COR-L47 (cell line): ENCODE results near the gene RBM33.

Experiments
- DNase-seq: peaks from one replicate; lab custom pipeline; 2025; lab: John Stamatoyannopoulos, UW

RBM33 gene

DNA sequence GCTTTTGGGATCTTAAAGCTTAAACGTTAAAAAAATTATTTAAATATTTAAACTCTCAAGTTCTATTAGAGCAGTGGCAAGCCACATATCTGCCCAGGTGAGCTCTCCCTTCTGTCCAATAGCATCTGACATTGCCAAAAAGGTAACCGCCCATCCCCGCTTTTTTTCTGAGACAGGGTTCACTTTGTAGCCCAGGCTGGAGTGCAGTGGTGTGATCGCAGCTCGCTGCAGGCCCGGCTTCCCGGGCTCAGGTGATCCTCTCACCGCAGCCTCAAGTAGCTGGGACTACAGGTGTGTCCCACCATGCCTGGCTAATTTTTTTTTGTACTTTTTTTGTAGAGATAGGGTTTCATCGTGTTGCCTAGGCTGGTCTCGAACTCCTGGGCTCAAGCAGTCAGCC, 83.2 kb downstream of the RBM33 start:
- no peak for DNase-seq

DNA sequence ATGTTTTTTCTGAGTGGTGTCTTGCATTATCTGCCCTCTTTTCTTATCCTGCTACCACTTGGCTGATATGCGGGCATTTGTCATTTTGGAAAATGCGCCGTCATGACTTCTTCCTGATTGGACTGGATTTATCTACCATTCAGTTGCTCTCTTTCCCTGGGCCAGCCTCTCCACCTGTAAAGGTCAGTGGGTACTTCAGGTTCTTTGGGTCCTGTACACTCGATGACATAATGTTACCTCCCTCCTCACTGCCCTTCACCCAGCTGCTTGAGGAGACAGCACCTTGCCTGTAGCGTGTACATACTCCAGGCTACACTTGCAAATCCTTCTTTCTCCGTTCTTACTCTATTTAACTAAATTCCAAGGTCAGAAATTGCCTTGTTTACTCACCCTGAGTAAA, 83.7 kb downstream of the RBM33 start:
- DNase-seq: no peak

DNA sequence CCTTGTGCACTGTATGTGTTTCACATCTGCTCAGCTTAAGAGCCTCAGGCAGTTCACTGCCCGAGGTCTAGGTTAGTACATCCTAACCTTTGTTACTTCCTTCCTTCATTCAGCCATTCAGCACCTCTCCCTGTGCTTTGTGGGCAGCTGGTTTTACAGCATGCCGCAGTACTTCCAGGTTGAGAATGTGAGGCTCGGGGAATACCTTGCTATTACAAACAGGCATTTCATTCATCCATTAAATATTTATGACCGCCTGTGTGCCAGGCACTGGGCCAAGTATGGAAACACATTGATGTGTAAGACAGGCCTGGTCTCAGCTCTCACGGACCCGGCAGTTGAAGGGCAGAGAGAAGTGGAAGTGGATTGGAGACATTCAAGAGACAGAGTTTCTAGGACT, 85.4 kb downstream of the RBM33 start:
- DNase-seq: no peak

DNA sequence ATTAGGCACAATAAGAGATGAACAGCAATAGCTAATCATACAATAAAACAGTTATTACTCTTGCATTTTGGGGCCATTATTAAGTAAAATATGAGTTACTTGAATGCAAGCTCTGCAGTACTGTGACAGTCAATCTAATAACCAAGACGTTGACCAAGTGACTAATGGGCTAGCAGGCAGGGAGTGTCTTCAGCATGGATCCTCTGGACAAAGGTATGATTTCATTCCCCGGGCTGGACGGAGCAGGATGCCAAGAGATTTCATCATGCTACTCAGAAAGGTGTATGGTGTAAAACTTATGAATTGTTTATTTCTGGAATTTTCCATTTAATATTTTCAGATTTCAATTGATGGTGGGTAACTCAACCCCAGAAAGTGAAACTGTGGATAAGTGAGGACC, 86.9 kb downstream of the RBM33 start:
- DNase-seq: no peak

DNA sequence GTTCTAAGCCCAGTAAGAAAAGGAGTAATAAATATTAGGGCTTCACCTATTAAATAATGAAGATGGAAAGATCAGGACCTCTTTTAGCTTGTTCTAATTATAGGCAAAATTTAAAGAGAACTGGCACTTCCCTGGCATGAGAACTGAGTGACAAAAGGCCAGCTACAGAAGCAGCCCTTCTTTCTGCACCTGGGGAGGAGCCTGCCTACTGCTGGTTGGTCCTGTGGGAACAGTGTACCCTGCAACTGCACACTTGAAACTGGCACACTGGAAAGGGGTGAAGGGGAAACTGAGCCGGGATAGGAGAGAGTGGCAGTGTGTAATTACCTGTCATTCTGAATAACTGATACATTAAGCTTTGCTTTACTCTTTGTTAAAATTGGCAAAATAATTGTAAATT, 87.4 kb downstream of the RBM33 start:
- DNase-seq: no peak

DNA sequence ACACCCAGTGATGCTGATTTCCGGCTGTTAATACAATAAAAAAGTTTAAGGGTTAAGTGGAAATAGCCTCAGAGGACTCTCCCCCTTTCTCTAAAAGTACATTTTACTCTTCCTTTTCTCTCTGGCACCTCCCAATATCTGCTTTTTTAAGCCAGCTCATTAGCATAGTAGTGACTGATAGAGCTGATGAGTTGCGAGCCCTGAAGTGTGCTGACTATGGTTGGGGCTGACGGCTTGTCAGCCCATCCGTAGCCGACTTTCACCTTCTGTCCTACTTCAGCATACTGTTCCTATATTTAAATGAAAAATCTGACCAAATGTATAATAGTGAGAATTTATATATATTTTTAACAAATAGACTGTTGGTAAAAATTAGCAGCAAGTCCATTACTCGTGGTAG, 87.8 kb downstream of the RBM33 start:
- no peak for DNase-seq

DNA sequence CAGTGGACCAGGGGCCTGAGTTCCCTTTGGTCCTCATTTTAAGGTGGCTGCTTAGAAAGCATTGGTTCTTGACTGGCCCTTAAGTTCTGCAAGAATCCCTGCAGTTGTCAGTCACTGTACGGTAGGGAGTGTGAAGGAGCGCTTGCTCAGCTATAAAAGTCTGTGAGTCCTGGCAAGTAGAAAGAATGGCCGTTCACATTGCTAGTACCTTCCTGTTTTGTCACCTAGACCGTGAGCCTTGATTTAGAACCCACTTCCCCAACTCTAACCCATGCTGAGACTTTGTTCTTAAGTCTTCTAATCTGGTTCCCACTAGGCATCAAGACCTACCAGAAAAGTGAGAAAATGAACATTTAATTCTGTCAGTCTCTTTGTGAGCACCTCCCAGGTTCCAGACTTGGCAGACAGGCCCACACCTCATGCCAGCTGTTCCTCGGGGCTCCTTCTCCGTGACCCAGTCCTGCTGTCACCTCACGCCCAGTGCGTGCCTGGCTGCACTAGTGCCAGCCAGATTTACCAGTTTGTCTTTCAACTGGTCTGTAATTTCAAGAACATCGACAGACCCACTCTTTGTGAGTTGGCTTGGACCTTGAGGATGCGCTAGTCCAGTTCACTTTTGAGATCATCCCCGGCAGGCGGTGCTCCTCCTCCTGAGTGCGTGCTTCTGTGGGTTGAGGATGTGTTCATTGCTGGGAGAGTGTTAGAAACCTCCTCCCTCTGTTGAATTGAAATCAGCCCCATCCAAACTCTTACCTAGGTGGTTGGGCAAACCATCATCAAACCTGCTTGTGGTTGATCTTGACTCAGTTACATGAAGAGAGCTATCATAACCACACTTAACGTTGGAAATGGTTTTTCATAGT, 89.4 kb downstream of the RBM33 start:
- no peak for DNase-seq

DNA sequence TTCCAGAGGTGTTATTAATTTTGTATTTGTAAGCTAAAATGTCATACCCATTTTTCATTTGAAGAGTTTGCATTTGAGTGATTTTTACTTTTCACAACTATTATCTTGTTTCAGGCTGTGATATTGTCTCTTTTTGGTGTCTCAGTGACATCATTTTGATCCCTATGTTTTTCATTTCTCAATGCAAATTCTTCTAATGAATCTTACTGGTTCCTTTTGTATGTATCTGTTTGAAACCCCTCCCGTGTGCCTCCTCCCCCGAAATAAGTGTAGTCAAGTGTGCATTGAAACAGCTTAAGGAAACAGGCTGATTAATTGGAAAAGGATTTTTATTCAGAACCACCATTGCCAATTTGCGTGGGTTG, 90.0 kb downstream of the RBM33 start:
- no peak for DNase-seq

DNA sequence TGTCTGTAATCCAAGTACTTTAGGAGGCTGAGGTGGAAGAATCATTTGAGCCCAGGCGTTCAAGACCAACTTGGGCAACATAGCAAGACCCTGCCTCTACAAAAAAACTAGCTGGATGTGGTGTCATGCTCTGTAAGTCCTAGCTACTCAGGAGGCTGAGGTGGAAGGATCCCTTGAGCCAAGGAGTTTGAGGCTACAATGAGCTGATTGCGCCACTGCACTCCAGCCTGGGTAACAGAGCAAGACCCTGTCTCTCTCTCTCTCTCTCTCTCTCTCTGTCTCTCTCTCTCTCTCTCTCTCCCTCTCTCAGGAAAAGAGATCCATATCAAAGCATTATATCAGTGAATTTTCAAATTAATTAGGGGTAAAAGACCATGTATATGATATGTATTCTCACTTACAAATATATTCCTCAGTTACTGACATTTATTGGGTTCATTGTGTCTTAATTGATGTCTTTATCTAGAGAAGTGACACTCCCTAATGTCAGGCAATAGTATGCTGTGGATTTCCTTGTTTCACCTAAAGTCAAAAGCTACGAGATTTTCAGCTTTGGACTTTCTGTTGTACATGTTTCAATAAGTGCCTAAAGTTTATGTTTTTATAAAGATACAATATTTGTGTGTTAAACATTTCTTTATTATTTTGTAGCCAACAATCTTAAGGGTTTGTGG, 91.1 kb downstream of the RBM33 start:
- DNase-seq: no peak

DNA sequence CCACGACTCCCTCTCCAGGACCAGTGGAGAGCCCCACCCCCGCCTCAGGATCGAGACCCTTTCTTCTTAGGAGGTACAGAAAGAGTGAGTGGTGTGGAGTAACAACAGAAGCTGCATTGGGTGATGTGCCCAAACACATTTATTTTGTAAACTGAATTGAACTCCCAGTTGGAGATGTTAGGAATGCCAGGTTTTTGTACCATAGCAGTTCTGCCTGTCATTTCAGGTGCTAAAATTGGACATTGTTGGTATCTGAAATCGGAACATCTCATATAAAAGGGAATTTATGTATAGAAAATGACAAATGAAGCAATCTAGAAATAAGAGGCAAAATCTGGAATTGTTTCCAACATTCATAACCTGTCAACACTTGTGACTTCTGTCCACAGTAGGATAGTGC, 93.1 kb downstream of the RBM33 start:
- DNase-seq: no peak

DNA sequence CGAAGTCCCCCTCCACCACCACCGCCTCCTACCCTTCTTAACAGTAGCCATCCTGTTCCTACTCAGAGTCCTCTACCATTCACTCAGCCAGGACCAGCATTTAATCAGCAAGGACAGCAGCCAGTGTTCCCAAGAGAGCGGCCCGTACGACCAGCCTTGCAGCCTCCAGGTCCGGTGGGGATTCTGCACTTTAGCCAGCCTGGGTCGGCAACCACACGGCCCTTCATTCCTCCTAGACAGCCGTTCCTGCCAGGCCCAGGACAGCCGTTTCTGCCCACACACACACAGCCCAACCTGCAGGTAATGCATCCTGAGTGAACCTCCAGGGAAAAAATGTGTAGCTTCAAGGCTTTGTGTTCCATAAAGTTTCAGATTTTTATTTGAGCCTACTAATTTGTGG, 93.6 kb downstream of the RBM33 start:
- DNase-seq: no peak

DNA sequence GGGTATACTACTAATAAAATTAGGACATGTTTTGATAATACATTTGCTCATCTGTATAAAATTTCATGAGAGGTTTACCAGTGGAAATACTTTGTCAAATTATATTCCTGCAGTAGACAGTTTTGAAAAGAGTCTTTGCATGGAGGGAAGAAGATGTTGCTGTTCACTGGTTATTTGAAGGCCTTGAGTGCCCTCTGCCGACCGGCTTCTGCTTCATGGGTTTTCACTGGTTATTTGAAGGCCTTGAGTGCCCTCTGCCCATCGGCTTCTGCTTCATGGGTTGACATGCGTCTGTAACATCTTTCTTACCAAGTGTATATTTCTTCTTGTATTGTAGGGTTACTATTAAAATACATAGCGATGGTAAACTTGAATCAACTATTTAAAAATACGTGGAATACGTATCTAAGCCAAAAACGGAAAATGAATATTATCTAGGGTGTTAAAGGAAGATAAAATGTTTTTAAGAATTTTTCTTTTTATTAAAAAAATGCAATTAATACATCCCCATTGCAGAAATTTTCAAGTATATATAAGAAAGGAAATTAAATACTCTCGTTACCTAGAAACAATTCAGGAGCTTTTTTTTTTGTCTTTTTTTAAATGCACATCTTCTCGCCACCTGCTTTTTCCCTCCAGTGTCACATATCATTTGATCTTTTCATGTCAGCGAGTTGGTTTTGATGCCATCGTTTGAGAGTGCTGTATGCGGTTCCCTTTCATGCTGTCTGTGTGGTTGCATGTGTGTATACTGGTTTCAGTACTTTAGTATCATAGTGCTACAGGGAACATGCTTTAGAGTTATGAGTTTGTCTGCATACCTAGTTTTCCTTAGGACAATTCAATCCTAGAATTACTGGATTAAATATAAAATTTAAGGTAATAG, 94.4 kb downstream of the RBM33 start:
- DNase-seq: no peak

DNA sequence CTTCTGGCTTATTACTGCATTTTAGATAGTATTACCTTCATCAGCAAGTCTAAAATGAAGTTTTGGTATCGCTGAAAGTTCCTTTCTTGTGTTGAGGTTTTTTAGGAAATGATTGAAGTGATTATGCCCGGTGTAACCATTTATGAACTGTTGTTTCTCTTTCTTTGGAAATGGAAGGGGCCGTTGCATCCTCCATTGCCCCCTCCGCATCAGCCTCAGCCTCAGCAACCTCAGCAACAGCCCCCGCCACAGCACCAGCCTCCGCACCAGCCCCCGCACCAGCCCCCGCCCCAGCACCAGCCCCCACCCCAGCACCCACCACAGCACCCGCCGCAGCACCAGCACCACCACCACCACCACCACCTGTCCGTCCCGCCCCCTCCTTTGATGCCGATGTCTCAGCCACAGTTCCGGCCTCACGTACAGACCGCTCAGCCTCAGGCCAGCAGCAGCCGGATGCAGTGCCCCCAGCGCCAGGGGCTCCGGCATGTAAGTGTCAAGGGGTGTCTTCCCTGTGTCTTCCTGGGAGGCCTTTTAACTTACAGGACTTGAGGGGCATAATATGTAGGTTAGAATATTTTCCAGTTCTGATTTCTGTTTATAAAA, 95.2 kb downstream of the RBM33 start:
- no peak for DNase-seq

DNA sequence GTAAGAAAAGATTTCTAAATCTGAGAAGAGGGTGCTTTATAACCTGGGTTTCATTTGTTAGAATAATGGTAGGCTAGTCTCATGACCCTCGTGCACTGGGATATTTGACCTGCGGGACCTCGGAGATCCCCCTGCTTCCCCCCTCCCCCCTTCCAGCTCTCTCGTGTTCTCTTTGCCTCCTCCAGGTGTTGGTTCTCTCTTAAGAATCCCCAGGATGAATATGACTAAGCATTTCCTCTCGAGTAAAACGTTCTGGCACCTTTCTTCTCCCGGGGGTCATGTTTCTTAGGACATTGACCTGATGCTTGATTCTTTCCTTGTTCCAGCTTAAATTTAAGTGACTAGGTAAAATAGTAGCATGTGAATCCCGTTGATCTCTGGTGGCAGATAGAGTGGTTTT, 96.6 kb downstream of the RBM33 start:
- DNase-seq: no peak

DNA sequence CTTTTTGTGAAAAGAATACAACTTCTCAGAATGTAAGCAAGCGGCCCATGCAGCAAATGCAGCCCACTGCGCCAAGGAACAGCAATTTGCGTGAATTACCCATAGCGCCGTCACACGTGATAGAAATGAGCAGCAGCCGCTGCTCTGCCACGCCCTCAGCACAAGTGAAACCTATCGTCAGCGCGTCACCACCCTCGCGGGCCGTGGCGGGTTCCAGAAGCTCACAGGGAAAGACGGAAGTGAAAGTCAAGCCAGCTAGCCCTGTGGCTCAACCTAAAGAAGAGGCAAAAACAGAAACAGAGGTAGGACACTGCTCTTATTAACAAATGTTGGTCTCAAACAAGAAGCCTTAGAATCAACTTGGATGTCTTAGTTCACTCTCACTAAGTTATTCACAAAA, 97.3 kb downstream of the RBM33 start:
- no peak for DNase-seq

DNA sequence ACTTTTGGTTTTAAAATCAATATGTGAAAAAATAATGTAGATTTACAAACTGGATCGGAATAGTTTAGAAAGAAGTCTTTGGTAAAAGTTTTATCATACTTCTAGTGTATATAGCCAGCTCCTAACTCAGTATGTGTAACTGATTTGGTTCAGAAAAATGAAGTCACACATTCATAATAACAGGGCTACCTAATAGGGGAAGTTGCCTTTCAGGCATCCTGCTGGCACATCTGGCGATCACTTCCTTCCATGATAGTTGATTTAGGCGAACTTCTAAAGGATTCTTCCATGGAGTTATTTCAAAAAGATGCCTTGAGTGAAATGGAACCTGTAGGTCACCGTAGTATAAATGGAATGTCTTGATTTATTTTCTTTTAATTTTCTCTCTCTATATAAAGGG, 98.7 kb downstream of the RBM33 start:
- no peak for DNase-seq

DNA sequence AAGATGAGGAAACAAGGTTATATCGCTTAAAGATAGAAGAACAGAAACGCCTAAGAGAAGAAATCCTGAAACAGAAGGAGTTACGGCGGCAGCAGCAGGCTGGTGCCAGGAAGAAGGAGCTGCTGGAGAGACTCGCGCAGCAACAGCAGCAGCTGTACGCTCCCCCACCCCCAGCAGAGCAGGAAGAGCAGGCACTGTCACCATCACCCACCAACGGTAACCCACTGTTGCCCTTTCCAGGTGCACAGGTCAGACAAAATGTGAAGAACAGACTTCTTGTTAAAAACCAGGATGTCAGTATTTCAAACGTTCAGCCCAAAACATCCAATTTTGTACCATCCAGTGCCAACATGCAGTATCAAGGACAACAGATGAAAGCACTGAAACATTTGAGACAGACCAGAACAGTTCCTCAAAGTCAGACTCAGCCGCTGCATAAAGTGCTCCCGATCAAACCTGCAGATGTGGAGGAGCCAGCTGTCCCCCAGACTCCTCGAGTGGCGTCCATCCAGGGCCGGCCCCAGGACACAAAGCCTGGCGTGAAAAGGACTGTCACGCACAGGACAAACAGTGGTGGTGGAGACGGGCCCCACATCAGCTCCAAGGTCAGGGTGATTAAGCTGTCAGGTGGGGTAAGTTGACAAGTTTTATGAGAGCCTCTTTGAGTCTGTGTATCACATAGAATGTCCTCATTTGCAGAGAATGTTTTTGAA, 100.7 kb downstream of the RBM33 start:
- no peak for DNase-seq

DNA sequence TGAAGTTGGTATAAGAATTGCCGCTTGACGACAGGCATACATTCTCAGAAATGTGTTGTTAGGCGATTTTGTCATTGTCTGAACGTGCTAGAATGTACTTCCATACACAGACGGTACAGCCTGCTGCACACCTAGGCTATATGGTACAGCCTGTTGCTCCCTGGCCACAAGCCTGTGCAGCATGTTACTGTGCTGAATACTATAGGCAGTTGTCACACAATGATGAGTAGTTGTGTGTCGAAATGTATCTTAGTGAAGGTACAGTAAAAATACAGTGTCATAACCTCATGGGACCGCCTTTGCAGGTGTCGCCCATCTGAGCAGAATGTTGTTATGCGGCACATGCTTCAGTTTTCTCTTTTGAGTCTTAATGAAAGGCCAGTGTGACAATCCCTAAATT, 101.3 kb downstream of the RBM33 start:
- no peak for DNase-seq

DNA sequence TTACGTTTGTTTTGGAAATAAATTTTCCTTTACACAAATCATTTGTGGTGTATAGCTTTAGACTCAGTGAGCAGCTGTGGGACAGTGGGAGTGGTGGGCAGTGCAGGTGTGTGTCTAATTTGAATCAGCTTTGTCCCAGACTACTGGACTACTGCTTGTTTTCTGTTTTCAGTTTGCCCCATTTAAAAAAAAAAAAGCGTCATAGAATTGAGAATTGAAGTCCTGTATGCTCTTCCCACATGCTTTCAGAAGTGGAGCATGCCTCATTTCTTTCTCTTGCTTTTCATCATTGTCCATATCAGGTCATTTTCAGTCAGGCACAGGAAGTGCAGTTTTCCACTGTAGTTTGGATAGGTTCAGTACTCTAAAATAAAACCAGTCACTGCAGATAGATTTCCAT, 101.7 kb downstream of the RBM33 start:
- DNase-seq: no peak

DNA sequence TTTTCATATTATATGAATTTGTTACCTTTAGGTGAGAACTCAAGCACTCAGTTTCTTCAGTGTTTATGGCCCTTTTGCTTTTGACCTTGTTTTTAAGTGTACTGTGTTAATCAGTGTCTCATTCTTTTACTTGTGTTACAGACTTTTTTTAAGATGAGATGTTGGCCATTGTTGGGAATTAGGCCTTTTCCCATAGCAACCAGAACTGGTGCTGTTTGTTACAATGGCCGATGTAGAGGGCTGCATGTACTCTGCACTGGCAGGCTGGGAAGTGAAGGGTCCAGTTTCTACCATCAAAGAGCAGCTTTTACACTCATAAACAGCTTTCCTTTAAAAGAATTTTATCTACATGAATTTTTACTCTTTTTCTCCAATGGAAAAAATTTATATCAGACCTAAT, 102.7 kb downstream of the RBM33 start:
- DNase-seq: no peak

DNA sequence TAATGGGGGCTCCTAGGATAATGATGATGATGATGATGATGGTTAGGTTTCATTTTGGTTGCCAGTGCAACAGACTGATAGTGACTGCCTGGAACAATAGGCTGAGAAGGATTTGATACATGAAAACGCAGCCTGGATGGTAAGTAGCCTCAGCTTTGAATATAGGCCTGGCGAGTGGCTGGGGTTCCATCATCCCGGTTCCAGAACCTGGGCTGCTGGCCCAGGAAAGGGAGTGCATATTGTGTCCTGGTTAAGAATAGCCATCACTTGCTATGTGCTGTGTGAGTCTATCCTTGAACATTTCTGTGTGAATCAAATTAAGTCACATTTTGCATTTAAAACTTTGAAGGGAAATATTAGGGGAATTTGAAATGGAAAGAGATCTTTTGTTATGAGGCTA, 105.1 kb downstream of the RBM33 start:
- DNase-seq: no peak
